Bone marrow (tissue), 2 donors: ENCODE measurements around the gene TMC7.
"Not testable (repeated sequence)": the region's sequence is repeated elsewhere in the genome, so short reads cannot be mapped to it uniquely, and the experiment has no call there.

Experiments used
- DNase-seq, 2 donors: peaks; one replicate each; lab custom pipeline; 2025; lab: John Stamatoyannopoulos, UW

Gene TMC7

DNA sequence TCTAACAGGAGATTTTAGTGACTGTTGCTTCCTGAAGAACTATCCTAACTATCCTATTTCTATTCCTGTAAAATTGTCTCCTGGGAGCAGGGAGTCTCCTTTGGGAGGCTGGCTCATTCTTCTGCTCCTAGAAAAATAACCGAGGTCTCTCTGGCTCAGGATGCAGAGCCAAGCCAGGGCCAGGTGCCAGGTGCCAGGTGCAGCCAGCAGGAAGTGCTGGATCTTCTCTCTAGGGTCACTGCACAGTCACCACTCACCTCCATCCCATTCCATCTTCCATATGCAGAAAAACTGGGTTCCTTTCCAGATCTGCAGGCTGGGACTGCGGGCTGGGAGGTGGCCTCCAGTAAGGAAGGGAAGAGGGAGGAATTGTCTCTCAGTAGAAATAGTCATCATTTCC is 3.8 kb upstream of the TMC7 start:
- no peak for DNase-seq

GRCh38 chr16:18984435-18985005 is 786 bp downstream of the TMC7 start:
- DNase-seq, result no peak

GRCh38 chr16:18985256-18985655 is 1.5 kb downstream of the TMC7 start:
- DNase-seq, result not testable (repeated sequence)

DNA sequence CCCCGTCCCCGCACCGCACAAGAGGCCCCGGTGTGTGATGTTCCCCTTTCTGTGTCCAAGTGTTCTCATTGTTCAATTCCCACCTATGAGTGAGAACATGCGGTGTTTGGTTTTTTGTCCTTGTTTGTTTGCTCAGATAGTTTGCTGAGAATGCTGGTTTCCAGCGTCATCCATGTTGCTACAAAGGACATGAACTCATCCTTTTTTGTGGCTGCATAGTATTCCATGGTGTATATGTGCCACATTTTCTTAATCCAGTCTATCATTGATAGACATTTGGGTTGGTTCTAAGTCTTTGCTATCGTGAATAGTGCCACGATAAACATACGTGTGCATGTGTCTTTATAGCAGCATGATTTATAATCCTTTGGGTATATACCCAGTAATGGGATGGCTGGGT is 8.0 kb downstream of the TMC7 start:
- not testable (repeated sequence) for DNase-seq

- DNase-seq, result not testable (repeated sequence)
Observed at GRCh38 chr16:18993531-18993930, 9.8 kb downstream of the TMC7 start.

- not testable (repeated sequence) for DNase-seq
Observed at GRCh38 chr16:18994181-18994580, 10.4 kb downstream of the TMC7 start.

DNA sequence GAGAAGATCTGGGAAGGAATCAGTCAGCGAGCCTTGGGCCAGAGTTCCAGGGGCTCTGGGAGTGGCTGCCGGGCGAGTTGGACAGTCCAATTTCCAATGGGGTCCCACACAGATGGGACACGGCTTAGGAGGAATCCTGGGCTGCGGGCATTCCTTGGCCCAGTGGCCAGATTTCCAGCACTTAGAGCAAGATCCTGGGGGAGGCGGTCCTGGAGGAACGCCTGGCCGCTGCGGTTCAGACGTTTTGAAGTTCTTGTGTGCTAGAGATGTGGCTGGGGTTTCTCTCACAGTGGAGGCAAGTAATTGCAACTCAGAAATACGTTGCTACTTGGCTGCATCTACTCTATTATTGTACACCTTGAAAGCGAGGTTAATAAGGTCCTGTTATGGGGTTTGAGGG is 11.7 kb downstream of the TMC7 start:
- not testable (repeated sequence) for DNase-seq

- not testable (repeated sequence) for DNase-seq
Observed at GRCh38 chr16:18996536-18996935, 12.8 kb downstream of the TMC7 start.

- not testable (repeated sequence) for DNase-seq
Observed at GRCh38 chr16:18997001-18997400, 13.3 kb downstream of the TMC7 start.

DNA sequence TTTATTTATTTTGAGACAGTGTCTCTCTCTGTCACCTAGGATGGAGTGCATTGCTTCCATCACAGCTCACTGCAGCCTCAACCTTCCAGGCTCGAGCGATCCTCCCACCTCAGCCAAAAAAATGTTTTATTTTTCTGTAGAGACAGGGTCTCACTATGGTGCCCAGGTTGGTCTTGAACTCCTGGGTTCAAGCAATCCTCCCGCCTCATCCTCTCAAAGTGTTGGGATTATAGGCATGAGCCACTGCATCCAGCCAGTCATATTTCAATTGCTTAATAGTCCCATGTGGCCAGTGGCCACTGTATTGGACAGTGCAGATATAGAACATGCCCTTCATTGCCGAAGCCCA is 15.3 kb downstream of the TMC7 start:
- DNase-seq, result no peak

DNA sequence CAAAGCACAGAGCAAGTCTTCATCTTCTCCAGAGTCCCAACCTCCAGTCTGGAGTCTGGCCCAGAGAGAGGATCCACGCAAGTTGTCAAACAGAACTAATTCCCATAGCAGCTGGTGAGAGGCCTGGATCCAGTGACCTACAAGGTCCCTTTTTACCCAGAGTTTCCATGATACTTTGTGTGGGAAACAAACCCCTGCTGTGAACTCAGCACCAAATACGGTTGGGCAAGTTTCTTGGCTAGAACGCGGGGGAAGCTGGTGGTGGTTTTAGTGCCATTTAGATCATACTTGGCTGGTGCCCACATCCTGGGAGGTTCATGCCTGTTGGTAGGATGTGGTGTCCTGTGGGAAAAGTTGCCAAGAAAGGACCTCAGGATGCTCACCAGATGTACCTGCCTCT is 18.1 kb downstream of the TMC7 start:
- DNase-seq, result no peak

DNA sequence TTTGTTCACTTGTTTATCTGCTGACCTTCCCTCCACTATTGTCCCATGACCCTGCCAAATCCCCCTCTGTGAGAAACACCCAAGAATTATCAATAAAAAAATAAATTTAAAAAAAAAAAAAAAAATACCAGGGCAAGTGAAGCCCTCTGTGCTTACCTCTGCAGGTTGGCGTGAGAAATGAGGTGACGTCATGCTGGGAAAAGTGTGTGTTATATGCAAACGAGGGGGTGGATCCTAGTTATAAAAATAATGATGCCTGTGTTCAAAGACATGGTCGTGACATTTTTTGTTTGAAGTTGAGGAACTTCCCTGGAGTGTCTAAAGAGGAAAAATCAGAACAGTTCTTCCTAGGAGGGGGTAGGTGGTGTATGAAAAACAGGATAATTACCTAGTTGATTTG is 20.2 kb downstream of the TMC7 start:
- no peak for DNase-seq

DNA sequence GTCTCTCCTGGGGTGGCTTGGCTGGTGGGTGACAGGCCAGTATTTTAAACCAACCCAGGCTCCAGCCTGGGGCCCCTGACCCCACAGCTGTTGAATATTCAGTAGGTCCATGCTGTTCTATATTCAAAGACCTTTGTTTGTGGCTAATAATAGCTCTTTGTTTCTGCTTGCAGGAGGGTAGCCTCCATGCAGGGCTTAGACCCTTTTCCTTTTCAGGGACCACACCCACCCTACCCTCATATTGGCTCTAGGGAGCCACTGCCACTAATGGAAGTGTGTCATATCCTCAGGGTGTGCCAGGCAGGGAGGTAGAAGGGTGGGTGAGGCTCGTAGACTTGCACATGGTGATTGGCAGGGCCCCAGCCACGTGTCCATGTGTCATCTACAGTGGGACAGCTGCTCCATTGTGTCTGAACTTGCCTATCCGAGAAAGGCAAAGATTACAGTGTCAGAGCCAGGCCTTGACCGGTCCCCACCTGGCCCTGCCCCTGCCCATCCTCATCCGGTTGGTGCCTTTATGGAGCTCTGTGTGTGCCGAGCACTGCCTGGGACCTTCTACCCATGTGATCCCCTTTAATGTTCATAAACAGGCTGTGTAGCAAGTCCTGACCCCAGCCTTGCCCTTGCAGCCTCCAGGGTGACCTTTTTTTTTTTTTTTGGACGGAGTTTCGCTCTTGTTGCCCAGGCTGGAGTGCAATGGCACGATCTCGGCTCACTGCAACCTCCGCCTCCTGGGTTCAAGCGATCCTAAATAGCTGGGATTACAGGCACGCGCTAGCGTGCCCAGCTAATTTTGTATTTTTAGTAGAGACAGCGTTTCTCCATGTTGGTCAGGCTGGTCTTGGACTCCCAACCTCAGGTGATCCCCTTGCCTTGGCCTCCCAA is 22.1 kb downstream of the TMC7 start:
- DNase-seq, result no peak

DNA sequence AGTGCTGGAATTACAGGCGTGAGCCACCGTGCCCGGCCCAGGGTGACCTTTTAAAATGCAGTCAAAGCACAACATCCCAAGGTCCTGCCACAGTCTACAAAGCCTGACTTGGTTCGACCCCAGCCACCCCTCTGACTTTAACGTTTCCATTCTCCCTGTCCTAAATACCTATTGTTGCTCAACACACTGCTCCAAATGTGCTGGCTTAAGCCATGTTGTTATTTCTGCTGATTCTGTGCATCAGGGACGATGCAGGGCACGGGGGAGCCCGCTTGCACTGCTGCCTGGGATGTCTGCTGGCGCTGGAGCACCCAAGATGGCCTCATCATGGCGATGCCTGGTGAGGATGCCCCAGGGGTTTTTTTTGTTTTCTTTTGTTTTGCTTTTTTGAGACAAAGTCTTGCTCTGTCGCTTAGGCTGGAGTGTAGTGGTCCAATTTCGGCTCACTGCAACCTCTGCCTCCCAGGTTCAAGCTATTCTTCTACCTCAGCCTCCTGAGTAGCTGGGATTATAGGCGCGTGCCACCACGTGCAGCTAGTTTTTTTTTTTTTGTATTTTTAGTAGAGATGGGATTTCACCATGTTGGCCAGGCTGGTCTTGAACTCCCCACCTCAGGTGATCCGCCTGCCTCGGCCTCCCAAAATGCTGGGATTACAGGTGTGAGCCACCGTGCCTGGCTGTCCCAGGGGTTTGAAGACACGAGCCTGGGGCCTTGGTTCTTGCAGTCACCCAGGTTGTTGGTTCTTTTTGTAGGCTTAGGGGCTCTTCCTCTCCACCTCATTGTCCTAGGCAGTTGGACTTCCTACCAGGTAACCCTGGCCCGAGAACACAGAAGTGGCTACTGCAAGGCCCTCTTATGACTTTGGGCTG is 22.9 kb downstream of the TMC7 start:
- no peak for DNase-seq

GRCh38 chr16:19008245-19009169 is 24.8 kb downstream of the TMC7 start:
- DNase-seq, result no peak

- DNase-seq, result no peak
Observed at GRCh38 chr16:19011169-19011731, 27.5 kb downstream of the TMC7 start.

GRCh38 chr16:19014461-19014860 is 30.7 kb downstream of the TMC7 start:
- DNase-seq, result no peak

DNA sequence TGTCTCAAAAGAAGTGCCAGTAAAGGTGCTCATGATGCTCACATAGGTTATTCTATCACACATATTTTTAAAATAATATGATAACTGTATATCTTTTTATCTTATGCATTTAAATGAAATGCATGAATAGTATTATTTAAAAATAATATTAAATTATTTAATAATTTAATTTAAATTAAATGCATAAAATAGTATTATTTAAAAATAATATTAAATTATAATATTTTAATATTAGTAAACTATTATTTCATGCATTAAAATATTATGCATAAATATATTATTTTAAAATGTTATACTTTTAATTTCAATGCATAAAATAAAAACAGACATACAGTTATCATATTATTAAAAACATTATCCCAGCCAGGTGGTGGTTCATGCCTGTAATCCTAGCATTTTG is 33.4 kb downstream of the TMC7 start:
- no peak for DNase-seq

DNA sequence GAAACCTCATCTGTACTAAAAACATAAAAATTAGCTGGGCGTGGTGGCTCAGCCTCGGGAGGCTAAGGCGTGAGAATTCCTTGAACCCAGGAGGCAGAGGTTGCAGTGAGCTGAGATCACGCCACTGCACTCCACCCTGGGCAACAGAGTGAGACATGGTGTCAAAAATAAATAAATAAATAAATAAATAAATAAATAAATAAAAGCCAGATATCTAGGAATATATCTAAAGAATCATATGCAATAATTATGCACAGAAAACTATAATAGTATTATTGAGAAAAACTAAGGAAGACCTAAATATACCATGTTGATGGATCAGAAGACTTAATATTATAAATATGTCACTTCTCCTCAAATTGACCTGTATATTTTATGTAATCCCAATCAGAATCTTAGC is 37.0 kb downstream of the TMC7 start:
- no peak for DNase-seq

DNA sequence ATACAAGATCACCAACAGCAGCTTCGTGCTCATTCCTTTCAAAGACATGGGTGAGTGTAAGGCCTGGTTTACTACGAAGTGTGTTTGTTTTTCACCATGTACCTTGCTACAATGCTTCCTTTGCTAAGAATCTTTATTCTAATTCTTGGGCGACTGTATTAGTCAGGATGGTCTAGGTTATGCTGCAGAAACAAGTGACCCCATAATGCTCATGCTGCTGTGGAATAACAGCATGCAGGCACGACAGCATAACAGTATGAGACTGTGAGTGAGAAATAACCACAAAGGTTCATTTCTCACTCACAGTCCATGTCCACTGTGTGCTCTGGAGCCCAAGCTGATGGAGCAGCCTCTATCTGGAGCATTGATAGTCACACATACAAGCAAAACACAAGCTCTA is 38.0 kb downstream of the TMC7 start:
- no peak for DNase-seq

GRCh38 chr16:19027416-19027815 is 43.7 kb downstream of the TMC7 start:
- no peak for DNase-seq
